Body of pancreas (tissue), 4 donors: Measurements from ENCODE around the gene PKMYT1.

Experiments
- CTCF ChIP-seq, 7 experiments: fragments of 450-650 bp in 4 of 7; fragments of 200-600 bp in 3 of 7; sonication (generic) in 3 of 7; IDR thresholded peaks; one replicate each; pipeline ENCODE4 v1.5.1; 2016 to 2019; ENCODE audit warnings: antibody characterized with exemption in 7 of 7
- POLR2A ChIP-seq, 3 donors: fragments of 450-650 bp; IDR thresholded peaks; one replicate each; pipeline ENCODE4 v1.6.1; 2016; ENCODE audit warnings: antibody characterized with exemption in 3 of 3, mild to moderate bottlenecking in 2 of 3

- TF ChIP-seq POLR2A (IDR thresholded peaks at IDR 0.05): no peak
- TF ChIP-seq CTCF (IDR thresholded peaks at IDR 0.05): no peak
These were observed 29.9 kb downstream of the PKMYT1 start for GRCh38 chr16:2950353-2950724.
